Measurements from ENCODE around the gene GALK2.
"Not testable (repeated sequence)": the region's sequence is repeated elsewhere in the genome, so short reads cannot be mapped to it uniquely, and the experiment has no call there.

GALK2 gene

DNA sequence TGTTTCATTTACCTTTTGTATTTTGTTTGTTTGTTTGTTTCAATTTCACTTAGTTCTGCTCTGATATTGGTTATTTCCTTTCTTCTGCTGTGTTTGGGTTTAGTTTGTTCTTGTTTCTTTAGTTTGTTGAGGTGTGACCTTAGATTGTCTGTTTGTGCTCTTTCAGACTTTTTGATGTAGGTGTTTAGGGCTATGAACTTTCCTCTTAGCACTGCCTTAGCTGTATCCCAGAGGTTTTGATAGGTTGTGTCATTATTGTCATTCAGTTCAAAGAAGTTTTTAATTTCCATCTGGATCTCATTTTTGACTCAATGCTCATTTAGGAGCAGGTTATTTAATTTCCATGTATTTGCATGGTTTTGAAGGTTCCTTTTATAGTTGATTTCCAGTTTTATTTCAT lies 38.1 kb downstream of the GALK2 start:
- DNase-seq (ENCODE audit: extremely low spot score, insufficient read length, low read depth); FAIRE-seq: not testable (repeated sequence)

GRCh38 chr15:49212897-49213296 lies 42.9 kb downstream of the GALK2 start:
- FAIRE-seq (no peak), DNase-seq (ENCODE audit: extremely low spot score, insufficient read length, low read depth) (no peak)

GRCh38 chr15:49215768-49216739 lies 46.0 kb downstream of the GALK2 start:
- DNase-seq (ENCODE audit: extremely low spot score, insufficient read length, low read depth) = peak; percentile 47
- peak; percentile 79 for FAIRE-seq

- no peak for DNase-seq (ENCODE audit: extremely low spot score, insufficient read length, low read depth)
These were observed 53.7 kb downstream of the GALK2 start for GRCh38 chr15:49223536-49224274.

DNA sequence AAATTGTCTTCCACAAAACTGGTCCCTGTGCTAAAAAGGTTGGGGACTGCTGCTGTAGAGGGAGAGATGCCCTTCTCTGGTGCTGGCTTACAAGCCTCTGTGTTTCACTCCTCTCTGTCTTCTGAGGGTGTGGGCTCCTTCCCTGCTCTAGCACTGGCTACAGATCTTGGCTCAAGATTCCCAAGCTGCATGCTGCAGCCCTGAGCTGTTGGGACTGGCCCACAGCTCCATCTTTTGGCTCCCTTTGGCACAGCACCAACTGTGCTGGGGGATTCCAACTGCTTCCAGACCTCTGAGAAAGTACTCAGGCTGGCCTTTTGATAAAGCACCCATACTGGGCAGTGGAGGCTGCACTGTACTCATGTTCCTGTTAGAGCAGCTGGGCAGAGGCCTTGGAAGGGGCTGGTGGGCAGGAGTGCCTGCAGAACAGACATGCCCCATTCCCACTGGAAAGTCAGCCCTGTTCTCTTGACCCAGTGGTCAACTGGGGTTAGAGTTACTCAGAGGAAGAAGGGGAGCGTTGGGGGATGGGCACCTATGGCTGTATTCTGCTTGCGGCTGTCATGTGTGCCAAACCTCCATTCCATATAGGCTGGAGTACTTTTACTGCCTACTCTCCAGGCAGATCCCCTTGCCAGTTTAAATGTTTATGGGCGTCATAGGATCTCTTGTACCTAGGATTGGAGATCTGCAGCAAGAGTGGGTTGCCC lies 55.7 kb downstream of the GALK2 start:
- FAIRE-seq (no peak), DNase-seq (ENCODE audit: extremely low spot score, insufficient read length, low read depth) (no peak)

More at GRCh38 chr15:49223536-49224274, 53.7 kb downstream of the GALK2 start:
- FAIRE-seq = peak; percentile 21

DNA sequence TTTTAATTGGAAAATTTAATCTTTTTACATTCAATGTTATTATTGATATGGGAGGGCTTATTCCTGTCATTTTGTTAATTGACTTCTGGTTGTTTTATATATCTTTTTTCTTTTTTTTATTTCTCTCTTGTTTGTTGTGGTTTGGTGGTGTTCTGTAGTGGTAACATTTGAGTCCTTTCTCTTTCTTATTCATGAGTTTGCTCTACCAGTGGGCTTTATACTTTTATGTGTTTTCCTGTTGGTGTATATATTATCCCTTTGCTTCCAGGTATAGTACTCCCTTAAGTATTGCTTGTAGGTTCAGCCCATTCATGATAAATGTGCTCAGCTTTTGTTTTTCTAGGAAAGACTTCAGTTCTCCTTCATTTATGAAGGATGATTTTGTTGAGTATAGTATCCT lies 57.6 kb downstream of the GALK2 start:
- no peak for FAIRE-seq
- DNase-seq (ENCODE audit: extremely low spot score, insufficient read length, low read depth) = no peak

GRCh38 chr15:49229922-49230321 lies 59.9 kb downstream of the GALK2 start:
- DNase-seq (ENCODE audit: extremely low spot score, insufficient read length, low read depth) = no peak
- FAIRE-seq = no peak

DNA sequence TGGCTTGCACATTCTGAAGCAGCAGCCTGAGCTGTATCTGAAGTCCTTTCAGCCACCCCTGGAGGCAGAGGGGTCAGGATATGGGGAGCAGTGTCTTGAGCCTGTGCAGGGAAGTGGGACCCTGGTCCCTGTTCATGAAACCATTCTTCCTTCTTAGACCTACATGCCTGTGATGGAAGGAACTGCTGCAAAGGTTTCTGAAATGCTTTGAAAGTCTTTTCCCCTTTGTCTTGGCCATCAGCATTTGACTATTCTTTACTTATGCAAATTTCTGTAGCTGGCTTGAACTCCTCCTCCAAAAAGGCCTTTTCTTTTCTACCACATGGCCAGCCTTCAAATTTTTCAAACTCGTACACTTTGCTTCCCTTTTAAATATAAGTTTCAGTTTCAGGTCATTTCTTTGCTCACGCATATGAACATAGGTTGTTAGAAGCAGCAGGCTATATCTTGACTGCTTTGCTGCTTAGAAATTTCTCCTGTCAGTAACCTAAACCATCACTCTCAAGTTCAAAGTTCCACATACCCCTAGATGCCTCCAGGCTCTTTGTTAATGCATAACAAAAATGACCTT lies 62.3 kb downstream of the GALK2 start:
- FAIRE-seq (peak; percentile 36), DNase-seq (ENCODE audit: extremely low spot score, insufficient read length, low read depth) (no peak)

DNA sequence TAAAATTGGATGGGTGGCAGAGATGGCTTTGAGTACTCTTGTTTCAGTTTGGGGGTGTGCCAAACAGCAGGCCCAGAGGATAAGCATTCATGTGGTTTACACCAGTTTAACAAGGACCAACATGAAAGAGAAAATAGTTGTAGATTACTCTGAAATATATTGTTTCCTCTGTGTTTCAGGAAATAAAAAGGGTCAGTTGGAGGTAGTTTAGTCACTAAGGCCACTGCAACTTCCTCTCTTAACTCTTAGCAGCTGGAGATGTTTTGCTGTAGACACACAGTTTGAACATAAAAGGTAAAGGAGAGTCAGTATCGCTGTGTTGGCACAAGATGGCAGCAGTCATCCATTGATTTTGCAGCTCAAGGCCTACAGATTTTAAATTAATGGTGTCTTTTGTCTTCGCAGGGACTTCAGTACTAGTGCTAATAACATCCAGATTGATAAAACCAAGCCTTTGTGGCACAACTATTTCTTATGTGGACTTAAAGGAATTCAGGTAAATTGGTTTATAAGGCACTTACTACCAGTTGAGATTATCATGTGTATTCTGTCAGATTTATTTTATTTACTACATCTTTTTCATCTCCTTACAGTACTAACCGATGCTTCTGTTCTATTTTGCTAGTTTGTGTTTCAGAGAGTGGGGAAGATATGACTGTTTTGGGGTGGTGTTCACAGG lies 65.5 kb downstream of the GALK2 start:
- DNase-seq (ENCODE audit: extremely low spot score, insufficient read length, low read depth) = peak; percentile 40

DNA sequence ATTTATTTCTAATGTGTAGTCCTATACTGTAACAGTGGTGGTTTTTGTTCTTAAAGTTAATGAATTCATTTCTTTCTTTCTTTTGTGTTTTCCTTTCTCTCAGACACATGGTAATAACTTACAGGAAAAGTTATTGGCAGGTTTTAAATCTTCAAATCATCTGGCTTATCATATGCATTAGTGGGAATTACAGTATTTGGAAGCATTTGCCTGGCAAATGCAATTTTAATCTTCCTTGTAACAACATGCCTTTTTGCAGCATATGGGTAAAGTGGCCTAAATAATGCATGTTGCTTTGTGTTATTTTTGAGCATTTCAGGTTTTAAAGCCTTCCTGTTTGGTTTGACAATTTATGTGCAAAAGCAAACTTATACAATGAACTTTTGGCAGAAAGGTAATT lies 66.8 kb downstream of the GALK2 start:
- FAIRE-seq (no peak), DNase-seq (ENCODE audit: extremely low spot score, insufficient read length, low read depth) (no peak)

More for the DNA sequence above, 65.5 kb downstream of the GALK2 start:
- peak; percentile 74 for FAIRE-seq

DNA sequence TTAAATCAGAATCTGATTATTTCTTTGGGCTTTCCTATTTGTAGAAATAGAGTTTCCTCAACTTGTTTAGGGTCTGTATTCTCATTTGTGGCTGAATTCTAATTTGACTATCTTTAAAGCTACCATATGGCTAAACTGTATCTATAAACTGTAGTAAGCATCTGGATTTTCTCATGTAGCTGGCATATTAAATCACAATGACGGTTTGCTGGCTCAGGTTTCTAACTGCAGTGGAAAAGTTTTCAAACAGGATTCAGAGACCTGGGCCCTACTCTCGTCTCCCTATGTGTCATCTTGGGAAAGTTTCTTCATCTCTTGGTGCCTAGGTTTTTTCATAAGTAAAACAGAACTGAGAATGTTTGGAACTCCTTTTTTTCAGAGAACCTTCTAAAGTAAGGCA lies 68.3 kb downstream of the GALK2 start:
- no peak for FAIRE-seq
- DNase-seq (ENCODE audit: extremely low spot score, insufficient read length, low read depth) = no peak

DNA sequence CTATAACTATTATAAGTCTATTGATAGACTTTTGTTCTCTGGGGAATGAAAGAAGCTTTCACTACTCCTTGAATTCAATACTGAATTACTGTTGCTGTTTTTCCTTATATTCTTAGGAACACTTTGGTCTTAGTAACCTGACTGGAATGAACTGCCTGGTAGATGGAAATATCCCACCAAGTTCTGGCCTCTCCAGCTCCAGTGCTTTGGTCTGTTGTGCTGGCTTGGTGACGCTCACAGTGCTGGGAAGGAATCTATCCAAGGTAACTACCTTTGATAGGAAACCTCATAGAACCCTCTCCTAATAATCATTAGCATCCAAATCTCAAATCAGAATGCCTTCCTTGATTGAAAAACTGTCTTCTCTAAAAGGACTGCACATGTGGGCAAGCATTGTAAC lies 69.1 kb downstream of the GALK2 start:
- FAIRE-seq (no peak), DNase-seq (ENCODE audit: extremely low spot score, insufficient read length, low read depth) (no peak)

DNA sequence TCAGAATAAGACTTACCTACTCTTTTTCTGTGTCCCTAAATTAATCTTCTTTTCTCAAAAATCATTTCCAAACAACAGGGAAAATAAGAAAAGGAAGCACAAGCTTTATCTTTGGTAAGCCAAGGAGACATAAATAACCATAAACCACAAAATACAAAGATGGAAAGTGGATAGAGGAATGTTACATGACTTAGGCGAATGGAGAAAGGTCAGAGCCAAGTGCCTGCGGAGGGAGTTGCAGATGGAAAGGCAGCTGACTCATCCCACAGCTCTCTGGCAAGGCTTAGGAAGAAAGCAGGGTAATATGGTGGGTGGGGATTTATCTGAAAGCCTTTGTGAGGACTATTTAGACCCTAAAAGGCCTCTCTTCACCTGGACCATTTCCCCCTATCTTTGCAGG lies 72.8 kb downstream of the GALK2 start:
- DNase-seq (ENCODE audit: extremely low spot score, insufficient read length, low read depth) (no peak), FAIRE-seq (no peak)

DNA sequence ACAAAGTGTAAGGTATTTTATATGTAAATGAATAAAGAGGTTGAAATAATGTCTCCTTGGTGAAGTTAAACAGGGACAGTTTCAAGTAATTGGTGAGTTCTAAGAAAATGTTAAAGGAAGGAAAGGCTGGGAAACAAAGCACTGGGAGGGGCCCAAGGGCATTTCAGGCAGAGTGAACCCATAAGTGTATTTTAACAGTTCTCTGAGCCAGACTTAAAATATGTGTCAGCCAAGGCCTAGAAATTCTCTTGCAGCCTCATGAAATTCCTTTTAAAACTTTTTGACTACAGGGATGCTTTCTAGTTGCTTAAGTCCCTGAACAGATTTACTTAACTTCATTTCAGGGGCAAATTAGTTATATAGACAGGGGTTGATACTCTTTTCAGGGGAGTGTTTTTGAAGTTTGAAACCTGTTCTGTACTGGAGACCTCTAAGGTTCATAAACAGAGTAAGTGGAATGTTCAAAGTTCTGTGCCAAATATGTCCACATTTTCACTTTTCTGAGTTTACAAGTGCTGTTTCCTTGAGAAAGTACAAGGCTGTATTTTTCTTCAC lies 77.6 kb downstream of the GALK2 start:
- FAIRE-seq (peak; percentile 15), DNase-seq (ENCODE audit: extremely low spot score, insufficient read length, low read depth) (no peak)

DNA sequence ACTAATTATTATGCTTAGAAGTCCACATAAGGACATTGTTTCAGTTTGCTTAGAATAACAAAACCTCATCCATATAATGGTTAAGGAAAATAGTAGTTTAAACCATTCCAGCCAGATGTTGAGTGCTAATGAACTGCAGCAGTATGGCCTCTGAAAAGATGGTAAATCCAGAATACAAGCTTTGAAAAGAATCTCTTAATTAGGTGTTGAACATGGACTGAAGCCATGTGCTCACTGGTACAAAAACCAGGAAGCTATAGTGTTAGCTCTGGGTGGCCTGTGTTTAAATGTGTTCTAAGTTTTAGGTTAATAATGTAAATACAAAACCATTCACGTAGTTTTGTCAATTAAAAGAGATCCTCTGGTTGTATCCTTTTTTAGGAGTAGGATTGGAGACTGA lies 78.2 kb downstream of the GALK2 start:
- DNase-seq (ENCODE audit: extremely low spot score, insufficient read length, low read depth) (no peak), FAIRE-seq (no peak)

DNA sequence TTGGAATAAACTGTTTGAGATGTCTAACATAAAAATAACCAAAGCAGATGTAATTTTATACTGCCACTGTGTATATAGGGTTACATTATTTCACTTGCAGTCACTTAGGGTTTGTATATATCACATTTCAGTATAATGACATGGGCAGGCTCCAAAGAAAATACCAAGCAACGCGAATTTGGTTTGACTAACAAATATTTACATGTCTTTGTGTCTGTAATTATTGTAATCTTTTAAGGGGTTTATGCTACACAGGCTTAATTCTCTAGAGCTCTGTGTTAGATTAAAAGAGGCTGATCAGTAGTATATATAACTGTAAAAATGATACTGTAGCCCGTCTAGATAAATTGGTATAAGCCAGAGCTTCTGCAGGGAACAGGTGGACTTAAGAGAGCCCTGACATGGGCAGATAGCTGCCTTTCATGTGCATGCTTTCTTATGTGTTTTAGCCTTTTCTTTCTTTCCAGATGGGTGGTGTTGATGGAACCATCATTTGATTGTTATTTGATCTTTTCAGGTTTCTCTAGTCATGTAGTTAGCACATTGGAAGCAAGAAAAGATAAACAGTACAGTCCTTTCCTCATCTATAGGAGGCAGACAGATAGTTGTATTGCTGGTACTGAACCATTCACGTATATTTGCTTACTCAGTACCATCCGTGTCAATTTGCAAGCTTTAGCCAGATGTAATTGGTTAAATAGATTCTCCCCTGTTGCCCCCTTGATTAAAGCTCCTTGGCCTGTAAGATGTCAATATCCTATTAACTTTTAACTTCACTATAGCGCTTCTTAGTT lies 86.1 kb downstream of the GALK2 start:
- no peak for FAIRE-seq
- DNase-seq (ENCODE audit: extremely low spot score, insufficient read length, low read depth) = no peak

- not testable (repeated sequence) for FAIRE-seq
These were observed 95.1 kb downstream of the GALK2 start for GRCh38 chr15:49265117-49265516.

DNA sequence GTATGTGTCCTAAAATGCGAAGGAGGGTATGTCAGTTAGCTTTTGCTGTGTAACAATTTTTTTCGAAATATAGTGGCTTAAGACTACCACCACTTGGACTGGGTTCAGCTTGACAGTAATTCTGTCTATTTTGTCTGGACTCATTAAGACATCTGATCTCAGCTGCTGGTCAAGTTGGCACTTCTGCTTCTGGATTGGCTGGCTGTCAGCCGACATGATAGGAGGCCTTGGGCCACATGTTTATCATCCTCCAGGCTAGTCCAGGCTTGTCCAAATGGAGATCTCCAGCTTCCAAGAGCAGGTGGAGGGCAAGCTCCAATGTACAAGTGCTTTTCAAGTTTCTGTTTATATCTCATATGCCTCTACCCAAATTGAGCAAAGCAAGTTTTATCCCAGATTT lies 95.9 kb downstream of the GALK2 start:
- no peak for FAIRE-seq
- no peak for DNase-seq (ENCODE audit: extremely low spot score, insufficient read length, low read depth)

More at GRCh38 chr15:49265117-49265516, 95.1 kb downstream of the GALK2 start:
- DNase-seq (ENCODE audit: extremely low spot score, insufficient read length, low read depth) = not testable (repeated sequence)

Data from GM18507 (cell line).